GM19099 (cell line): ENCODE measurements around the gene PRKCE.

Experiments used
- POLR2A ChIP-seq: IDR thresholded peaks from 3 replicates; pipeline ENCODE4 v1.6.1; 2011; ENCODE audit warnings: low read depth; ENCODE audit not compliant: insufficient read length; ENCODE audit errors: extremely low read depth

PRKCE gene

DNA sequence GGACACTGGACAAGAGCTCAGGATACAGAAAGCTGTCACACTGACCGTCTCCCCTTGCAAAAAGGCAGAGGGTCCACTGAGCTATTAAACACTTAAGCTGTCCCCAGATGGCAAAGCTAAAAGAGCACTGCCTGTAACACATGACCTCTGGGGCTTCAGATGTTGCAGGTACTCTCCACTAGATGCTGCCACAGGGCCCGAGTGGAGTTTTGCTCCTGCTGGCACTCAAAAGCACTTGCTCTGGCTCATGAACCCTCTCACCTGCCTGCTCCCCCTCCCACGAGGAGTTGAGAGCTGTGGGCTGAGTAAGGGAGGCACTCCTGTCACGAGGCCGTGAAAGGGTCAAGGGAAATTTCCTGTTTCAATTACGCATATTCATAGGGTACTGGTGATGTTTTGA, 227.9 kb downstream of the PRKCE start:
- TF ChIP-seq POLR2A = no peak

DNA sequence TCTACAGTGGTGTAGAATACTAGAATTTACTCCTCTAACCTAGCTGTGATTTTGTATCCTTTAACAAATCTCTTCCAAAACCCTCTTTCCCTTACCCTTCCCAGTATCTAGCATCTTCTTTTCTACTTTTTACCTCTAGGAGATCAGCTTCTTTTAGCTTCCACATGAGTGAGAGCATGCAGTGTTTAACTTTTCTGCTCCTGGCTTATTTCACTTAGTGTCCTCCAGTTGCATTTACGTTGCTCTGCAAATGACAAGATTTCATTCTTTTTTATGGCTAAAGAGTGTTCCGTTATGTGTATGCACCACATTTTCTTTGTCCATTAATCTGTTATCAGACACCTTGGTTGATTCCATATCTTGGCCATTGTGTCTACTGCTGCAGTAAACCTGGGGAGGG, 228.5 kb downstream of the PRKCE start:
- TF ChIP-seq POLR2A = no peak

DNA sequence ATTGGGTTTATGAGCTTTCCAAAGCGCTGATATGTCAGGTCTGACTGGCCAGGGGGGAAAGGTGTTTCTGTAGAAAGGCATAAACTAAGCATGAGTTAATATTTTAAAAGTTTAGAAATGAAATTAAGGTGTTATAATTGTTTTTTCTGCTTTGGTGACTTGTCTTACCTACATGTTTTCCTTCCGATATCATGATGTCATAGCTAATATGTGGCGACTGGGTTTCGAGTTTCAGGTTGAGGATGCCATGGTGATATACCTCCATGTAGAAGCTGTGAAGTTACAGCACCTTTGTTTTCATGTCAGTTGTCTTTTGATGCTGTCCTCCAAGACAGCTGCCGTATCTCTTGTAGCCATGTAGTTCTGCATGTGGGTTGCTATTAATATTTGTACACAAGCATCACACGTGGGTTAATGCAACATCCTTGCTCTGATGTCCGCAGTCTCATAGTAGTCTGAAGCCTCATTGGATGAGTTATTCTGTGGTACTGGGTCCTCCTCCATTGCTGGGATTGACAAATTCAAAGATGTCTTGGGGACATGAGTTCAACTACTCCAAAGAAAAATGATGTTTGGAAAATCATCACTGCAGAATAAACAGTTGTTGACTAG, 230.6 kb downstream of the PRKCE start:
- TF ChIP-seq POLR2A = no peak

DNA sequence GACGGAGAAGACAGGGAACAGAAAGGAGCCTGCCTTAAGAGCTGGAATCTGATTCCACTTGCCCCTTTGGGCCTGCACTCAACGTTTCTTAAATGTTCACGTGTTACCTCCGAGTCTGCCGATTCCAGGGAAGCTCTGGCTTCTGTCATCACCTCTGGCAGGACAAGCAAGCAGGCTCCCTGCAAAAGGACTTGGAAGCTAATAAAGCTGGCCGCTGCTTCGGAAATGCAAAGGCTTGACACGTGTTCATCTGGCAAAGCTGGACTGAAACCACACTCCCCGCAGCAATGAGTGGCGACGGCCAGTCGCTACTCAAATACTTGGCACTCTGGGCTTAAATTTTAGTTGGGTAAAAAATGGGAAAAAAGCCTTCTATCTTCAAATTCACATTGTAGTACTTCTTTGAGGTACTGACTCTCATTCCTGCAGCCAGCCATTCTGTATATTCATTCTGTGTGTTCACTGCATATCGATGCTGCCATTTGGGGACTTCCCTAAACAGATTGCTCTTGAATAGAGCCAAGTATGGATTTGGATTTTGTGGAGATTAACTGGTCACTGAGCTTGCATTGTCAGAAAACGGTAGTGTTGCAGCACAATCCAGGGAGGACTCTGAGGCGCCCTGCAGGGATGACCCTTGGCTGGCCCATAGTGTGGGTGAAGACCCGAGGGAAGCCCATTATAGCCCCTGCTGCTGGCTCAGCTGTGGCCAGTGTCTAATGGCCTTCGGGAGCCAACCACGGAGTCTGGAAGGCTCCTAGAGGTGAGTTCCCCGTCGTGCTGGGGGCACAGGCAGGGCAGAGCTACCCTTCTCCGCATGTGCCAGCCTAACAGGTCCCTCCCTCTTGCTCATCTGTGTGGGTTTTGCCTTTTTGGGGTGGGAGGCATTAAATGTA, 231.5 kb downstream of the PRKCE start:
- TF ChIP-seq POLR2A = no peak

DNA sequence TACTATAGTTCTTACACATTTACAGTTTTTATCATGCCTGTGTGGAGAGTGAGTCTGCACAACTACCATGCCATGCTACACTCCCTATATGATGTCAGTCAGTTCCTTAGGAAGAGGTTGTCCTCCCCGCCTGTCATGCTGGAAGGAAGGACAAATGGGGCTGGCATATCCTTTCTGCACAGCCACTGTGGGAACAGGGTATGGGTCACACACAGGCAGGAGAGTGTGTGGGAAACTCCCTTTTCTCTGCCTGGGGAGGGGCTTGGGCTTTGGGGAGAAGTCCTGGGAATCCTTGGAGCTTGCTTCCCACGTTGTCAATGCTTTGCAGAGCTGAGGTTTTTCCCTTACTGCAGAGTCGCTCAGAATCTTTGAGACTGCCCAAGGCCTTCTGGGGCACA, 232.1 kb downstream of the PRKCE start:
- no peak for TF ChIP-seq POLR2A

DNA sequence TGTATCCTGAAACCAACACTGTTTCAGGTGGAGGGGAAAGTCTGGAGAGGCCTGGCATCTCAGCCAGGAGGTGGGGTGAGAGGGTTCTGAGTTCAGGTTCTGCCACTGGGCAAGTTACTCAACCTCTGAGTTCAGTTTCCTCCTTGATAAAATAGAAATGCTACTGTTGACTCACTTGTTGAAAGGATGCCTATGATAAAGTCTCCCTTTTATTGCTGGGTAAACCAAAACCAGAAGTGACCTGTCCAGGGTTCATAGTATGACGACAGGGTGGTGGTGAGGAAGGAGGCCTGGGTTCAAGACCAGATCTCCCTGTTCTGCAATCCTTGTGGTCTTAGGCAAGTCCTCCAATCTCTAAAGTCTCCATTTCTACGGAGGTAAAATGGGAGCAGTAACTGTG, 232.7 kb downstream of the PRKCE start:
- TF ChIP-seq POLR2A = no peak

DNA sequence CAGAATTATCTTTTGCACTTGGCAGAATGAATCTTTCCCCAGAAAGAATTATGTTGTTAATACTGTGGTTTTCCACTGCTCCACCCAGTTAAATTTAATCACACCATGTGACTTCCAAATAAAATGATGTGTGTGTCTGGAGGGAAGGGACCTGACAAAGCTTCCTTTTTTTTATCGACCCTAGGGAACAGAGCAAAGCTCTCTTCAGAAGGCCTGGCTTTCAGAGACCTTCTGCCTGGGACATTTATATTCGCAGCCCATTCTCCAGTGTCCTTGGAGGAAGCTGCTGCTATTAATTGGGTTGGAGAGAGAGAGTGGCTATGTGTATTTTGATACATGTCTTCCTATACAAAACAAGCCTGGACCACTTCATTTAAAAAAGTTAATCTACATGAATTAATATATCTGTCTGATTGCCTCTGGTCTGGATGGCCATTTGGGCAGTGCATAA, 233.7 kb downstream of the PRKCE start:
- no peak for TF ChIP-seq POLR2A

DNA sequence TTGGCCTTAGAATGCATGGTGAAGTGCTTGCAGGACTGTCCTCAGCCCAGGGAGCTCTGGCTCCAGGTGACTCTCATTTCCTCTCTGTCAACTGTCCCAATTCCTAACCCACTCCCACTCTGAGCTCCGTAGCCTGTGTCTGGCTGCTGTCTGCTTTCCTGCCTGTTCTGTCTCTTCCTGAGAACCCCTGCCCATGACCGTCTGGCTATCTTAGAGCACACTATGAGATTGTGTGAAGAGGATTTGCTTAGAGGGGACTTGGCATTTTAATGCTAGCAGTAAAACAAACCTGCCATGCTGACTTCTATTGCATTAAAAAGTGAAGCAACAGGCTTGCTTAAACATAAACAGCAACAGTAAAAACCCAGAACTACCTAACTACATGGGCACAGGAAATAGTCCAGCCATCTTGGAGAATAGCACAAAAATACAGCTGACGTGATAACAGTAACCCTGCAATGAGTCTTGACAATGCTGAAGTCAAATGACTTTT, 234.7 kb downstream of the PRKCE start:
- no peak for TF ChIP-seq POLR2A

DNA sequence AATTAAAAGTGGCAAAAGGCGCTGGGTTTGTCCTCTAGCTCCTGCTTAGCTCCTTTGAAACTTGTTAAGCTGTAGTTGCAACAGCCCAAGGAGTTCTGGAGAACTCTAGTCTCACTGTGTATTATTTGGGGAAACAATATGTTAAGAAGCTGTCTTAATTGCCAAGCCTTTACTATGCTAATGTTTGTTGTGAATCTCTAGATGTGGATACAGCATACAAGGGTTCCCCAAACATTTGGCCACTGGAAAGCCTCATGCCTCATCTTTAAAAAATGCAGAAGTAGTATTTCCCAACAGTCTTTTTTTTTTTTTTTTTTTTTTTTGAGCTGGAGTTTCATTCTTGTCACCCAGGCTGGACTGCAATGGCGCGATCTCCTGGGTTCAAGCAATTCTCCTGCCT, 236.7 kb downstream of the PRKCE start:
- TF ChIP-seq POLR2A = no peak

DNA sequence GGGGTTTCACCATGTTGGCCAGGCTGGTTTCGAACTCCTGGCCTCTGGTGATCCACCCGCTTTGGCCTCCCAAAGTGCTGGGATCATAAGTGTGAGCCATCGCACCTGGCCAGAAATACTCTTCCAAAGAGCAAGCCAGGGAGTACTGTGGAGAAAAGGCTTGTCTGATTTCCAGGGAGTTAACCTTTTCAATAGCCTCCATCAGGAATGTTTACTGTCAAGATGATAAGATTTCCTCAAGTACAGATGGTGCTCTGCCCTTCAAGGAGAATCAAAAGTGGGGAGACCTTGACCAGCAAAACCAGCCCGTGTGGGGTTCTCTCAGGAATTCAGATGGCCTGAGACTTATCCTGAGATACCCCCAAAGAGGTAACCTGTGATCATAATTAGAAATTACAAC, 237.2 kb downstream of the PRKCE start:
- TF ChIP-seq POLR2A = no peak

DNA sequence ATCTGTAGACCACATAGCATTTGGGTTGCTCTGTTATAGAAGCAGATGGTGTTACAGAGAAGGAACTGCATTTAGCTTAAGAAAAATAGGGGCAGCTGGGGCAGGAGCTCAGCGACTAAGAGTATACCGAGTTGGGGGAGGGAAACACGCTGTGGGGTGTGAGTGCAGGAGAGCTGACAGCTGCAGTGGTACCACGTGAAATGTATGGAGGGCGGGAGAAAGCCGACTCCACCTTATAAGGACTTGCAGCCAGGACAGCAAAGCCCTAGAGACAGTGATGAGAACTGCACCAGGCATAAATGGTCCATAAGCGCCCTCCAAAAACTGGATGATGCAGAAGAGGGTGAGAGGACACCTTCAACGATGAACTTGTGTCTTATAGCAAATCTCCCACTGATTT, 237.6 kb downstream of the PRKCE start:
- TF ChIP-seq POLR2A = no peak

DNA sequence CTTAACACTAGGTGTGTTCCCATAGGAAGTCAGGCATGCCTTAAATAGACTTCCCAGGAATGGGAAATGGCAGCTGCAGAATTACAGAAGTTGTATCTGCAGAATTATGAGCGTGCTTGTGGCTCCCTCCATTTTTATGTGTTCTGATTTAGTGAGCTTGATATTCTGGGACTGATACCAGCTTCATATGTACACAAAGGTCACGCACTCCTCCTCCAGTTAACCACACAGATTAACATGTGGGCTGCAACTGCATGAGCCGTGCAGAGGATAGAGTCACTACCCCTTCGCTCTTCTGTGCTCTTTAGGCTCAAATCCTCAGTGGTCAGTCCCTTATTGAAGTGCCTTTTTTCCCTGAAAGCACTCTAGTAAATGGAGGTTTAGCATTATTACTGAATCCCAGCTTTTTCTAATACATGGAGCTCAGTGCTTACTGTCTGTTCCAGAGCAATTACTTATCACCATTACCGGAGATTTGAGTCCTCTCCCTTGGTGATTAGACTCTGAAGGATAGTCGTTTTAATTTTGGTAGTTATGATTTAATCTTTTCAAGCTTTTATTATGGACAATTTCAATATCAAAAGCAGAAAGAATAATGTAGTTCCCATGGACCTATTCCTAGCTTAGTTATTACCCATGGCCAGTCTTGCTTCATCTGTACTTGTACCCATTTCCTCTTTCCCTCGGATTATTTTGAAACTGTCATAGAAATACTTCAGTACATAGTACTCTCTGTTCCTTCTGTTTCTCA, 238.3 kb downstream of the PRKCE start:
- no peak for TF ChIP-seq POLR2A

DNA sequence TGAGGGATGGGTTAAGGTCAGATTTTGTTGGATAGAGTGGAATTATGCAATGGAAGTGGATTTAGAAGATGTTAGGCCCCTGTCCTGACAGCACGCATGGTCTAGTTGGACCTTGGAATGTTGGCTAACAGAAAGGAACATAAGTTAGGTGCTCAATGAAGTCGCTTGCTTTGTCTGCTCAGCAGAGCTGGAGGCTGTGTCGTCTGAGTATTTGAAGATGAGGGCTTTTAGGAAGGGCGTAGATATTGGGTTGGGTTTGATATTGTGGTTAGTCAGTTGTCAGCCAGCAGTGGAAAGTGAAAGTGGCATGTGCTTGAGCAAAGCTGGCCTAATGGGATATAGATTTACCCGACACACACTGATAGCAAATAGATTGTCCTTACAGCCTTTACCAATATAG, 239.3 kb downstream of the PRKCE start:
- no peak for TF ChIP-seq POLR2A

DNA sequence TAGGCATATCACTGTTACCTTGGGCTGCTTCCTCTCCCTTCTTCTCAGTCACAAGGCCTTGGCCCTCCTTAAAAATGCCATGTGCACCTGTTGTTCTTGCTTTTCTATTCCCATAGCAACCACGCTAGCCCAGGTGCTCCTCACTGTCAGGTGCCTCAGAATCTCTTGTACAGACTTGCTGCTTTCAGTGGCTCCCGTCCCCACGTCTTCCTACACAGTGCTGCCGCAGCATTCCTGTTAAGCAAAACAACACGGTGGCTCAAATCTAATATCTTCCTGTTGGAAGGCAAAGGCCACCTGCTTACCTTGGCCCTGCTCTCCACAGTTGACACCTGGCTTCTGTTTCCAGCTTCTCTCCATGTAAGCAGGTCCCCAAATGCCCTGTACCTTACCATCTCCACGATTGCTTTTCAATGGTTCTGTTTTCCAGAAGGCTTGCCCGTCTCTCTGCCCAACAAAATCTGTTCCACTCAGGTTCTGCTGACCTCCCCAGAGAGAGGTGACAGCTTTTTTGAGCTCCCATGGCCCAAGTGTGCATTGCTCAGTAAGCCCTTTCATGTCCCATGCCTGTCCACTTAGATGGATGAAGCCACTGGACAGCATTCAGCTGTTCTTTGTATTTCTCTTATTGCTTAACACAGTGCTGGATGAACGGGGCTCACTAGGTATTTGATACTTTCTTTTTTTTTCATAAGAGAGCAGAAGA, 240.4 kb downstream of the PRKCE start:
- no peak for TF ChIP-seq POLR2A

DNA sequence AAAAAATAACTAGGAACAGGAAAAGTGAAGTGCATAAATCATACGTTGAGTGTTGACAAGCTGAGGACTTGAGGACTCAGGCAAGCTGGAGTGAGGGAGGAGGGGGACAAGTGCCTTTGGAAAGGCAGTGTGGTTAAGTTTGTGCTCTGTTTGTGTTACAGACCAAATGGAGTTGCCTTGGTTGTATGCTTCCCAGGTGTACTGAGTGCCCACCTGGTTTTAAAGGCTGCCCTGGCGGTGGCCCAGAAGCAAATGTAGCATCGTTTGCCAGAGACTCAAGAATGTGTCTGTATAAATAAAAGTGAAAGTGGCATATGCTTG, 240.9 kb downstream of the PRKCE start:
- TF ChIP-seq POLR2A = no peak

DNA sequence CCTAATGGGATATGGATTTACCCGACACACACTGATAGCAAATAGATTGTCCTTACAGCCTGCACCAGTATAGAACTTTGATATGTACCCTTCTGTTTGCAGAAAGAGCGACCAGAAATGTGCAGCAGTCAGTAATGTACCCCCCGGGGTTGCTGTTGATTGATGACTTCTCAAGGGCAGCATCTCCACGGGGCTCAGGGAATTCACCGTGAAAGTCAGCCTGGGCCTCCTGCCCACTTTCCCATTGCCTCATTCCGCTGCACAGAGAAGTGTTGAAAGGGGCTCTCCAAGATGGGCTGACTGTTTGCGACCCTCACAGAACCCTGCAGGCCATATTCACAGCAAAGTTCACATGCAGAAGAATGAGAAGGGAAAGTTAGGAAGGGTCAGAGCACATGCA, 241.3 kb downstream of the PRKCE start:
- no peak for TF ChIP-seq POLR2A

DNA sequence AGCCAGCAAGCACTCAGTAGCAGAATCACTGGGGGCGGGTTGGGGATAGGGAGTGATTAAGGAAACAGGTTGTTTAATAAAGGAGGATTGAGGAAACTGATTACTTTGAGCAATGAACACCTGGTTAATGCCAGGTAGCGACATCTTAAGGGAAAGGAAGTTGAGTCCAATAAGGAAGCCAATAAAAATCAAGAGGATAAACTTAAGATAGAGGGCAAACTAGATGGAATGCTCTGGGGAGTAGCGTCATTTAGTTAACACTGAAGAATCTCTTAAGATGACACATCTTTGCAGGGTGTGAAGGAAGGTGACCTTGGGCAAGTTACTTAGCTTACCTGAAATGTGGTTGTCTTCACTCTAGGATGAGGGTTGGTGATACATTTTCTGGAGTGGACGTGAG, 242.7 kb downstream of the PRKCE start:
- no peak for TF ChIP-seq POLR2A
